HG03159 (cell line): ENCODE measurements around the gene COPS8.

Source experiments
- ATAC-seq: cut with Tn5 transposase; IDR thresholded peaks from one replicate; pipeline ENCODE4 v1.9.1; 2021; ENCODE audit warnings: mild to moderate bottlenecking, moderate library complexity; ENCODE audit not compliant: unreplicated experiment

Gene COPS8

GRCh38 chr2:237064203-237065070, 21.3 kb upstream of the COPS8 start:
- ATAC-seq, result no peak

- ATAC-seq, result no peak
Observed at GRCh38 chr2:237065071-237065377, 20.7 kb upstream of the COPS8 start.

GRCh38 chr2:237066396-237066795, 19.3 kb upstream of the COPS8 start:
- ATAC-seq, result no peak

GRCh38 chr2:237068005-237068576, 17.6 kb upstream of the COPS8 start:
- ATAC-seq, result no peak

- no peak for ATAC-seq
Observed at GRCh38 chr2:237072067-237072931, 13.4 kb upstream of the COPS8 start.

GRCh38 chr2:237073552-237073951, 12.1 kb upstream of the COPS8 start:
- ATAC-seq, result no peak

GRCh38 chr2:237074211-237074993, 11.3 kb upstream of the COPS8 start:
- no peak for ATAC-seq

GRCh38 chr2:237075749-237076599, 9.7 kb upstream of the COPS8 start:
- ATAC-seq, result no peak

- ATAC-seq, result no peak
Observed at GRCh38 chr2:237081596-237081995, 4.1 kb upstream of the COPS8 start.

- ATAC-seq, result no peak
Observed at GRCh38 chr2:237083026-237083425, 2.7 kb upstream of the COPS8 start.

- ATAC-seq, result no peak
Observed at GRCh38 chr2:237084444-237084843, 1.2 kb upstream of the COPS8 start.

GRCh38 chr2:237090906-237091305, 5.2 kb downstream of the COPS8 start:
- ATAC-seq, result no peak

- no peak for ATAC-seq
Observed at GRCh38 chr2:237091779-237092436, 6.2 kb downstream of the COPS8 start.

GRCh38 chr2:237092506-237092905, 6.8 kb downstream of the COPS8 start:
- ATAC-seq, result no peak

GRCh38 chr2:237092920-237093781, 7.5 kb downstream of the COPS8 start:
- ATAC-seq, result no peak

- no peak for ATAC-seq
Observed at GRCh38 chr2:237096201-237096600, 10.5 kb downstream of the COPS8 start.

GRCh38 chr2:237096911-237097310, 11.2 kb downstream of the COPS8 start:
- no peak for ATAC-seq

GRCh38 chr2:237097326-237097910, 11.7 kb downstream of the COPS8 start:
- ATAC-seq, result no peak
